Erythroblast (primary cell): Measurements from ENCODE around the gene MMEL1.

Source experiments
- GATA1 ChIP-seq: IDR thresholded peaks from 2 replicates; pipeline ENCODE4 v1.6.1; 2011; ENCODE audit warnings: low read depth, mild to moderate bottlenecking, control low read depth, low read length, moderate library complexity
- POLR2A ChIP-seq: IDR thresholded peaks from 2 replicates; pipeline ENCODE4 v1.6.1; 2011; ENCODE audit warnings: mild to moderate bottlenecking, low read length

DNA sequence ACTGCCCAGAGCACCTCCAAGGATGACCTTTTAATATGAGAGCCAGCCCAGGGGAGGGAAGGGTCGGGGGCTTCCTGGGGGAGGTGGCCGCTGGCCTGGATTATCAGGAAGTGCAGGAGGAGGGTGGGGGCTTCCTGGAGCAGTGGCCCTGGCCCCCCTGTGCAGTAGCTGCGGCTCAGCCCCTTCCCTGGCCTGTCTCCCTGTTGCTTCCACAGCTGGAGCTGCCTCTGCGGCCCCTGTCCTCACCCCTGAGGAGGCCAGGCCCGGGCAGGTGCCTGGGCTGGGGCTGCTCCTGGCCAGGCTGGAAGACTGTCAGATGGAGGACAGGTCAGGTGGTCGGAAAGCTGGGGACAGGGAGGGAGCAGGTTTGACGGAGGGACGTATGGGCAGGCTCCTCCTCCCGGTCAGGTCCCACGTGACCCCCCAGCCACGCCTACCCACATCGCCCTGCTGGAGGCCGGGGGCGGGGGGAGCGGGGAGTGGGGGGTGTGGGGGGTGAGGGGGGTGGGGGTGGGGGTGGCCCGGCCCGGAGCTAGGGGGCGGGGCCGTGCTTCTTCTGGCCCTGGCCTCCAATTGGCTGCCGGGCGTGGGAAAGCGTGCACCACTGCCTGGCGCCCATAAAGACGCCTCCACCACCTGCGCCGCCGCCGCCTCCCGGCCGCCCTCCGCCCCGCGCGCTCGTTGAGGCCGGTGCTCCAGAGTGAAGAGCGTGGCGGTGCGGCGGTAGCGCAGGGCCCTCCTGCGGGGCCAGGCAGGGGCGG, 86.9 kb downstream of the MMEL1 start:
- TF ChIP-seq POLR2A, result no peak
- no peak for TF ChIP-seq GATA1
